ENCODE measurements around the gene LITAF. TPM values are rescaled to one million over a fixed set of nuclear protein-coding genes. Genes with fewer than 3 reads are reported as not detected.

LITAF gene
- total RNA-seq, 1 donor from 2014 or later, result 55.8 TPM

DNA sequence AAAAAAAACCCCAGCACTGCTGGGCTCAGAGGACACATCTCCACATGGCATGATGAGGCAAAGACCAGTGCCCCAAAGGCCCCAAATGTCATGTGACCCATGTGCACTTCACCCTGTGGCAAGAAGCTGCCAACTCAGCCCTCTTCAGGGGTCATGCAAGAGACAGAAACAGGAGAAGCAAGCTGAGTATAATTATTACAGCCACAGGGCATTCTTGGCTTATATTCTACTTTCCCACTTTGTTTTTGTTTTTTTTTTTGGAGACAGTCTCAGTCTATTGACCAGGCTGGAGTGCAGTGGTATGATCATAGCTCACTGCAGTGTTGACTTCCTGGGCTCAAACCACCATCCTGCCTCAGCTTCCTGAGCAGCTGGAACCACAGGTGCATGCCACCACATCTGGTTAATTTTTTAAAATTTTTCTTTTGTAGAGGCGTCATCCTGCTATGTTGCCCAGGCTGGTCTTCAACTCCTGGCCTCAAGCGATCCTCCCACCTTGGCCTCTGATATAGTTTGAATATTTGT, 32.7 kb upstream of the LITAF start:
- Histone ChIP-seq H3K4me3 (ENCODE audit: low read depth, low read length) (no peak overlapping the region), H3K27me3 (ENCODE audit: control insufficient read depth, insufficient read depth, low read length) (no peaks in the 10 kb centered on the region), H3K36me3 (ENCODE audit: control insufficient read depth, insufficient read depth, low read length) (no peaks in the 10 kb centered on the region)
- TF ChIP-seq, protein P1, sequence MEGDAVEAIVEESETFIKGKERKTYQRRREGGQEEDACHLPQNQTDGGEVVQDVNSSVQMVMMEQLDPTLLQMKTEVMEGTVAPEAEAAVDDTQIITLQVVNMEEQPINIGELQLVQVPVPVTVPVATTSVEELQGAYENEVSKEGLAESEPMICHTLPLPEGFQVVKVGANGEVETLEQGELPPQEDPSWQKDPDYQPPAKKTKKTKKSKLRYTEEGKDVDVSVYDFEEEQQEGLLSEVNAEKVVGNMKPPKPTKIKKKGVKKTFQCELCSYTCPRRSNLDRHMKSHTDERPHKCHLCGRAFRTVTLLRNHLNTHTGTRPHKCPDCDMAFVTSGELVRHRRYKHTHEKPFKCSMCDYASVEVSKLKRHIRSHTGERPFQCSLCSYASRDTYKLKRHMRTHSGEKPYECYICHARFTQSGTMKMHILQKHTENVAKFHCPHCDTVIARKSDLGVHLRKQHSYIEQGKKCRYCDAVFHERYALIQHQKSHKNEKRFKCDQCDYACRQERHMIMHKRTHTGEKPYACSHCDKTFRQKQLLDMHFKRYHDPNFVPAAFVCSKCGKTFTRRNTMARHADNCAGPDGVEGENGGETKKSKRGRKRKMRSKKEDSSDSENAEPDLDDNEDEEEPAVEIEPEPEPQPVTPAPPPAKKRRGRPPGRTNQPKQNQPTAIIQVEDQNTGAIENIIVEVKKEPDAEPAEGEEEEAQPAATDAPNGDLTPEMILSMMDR (IDR thresholded peaks at IDR 0.05; ENCODE audit: insufficient read depth, low read length, poor library complexity, severe bottlenecking), result no peak
- no peak for DNase-seq (ENCODE audit: low read depth)

DNA sequence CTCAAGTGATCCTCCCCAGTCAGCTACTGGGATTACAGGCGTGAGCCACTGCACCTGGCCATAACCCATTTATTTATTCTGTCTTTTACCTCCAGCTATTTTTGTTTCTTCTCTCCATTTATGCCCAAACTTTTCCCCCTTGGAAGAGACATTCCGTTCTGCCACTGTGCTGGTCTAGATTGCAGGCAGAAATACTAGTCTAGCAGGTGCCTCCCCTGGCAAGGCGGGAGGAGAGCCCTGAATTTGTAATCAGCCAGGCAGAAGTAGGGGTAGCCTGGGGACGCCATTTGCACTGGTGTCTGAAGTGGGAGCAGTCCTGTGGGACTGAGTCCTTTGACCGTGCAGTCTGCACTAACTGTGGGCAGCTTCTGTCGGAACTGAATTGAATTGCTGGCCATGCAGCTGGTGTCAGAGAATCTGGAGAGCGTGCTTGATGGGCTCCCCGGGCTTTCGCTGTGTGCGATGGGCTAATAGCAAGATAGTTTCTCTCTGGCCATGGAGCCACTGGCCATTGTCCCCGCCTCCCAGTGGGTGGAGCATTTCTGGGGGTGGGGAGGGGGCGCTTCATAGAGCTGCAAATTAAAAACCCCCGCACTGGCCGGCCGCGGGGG, 31.5 kb upstream of the LITAF start:
- TF ChIP-seq, protein P1 (IDR thresholded peaks at IDR 0.05; ENCODE audit: insufficient read depth, low read length, poor library complexity, severe bottlenecking), result no peak
- no peaks in the 10 kb centered on the region for H3K36me3 ChIP-seq (ENCODE audit: control insufficient read depth, insufficient read depth, low read length)
- DNase-seq (ENCODE audit: low read depth), result no peak

DNA sequence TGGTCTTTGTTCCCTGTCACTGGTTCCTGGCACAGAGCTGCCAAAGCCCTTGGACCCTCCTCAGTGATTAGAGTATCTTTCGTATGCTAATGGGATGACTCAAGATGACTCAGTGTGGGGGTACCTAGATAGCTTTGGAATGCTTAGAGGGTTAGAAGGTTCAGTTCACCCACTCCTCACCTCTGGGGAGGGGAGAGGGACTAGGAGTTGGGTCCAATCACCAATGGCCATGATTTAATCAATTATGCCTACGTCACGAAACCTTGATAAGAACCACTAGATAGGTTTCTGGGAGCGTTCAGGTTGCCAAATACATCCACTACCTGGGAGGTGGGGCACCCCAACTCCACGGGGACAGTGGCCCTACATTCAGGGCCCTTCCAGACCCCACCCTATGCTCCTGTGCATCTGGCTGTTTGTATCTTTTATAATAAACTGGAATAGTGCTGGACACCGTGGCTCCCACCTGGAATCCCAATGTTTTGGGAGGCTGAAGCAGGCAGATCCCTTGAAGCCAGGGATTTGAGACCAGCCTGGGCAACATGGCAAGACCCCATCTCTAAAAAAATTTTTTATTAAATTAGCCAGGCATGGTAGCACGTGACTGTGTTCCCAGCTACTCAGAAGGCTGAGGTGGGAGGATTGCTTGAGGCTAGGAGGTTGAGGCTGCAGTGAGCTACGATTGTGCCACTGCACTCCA, 29.2 kb upstream of the LITAF start:
- H3K36me3 ChIP-seq (ENCODE audit: control insufficient read depth, insufficient read depth, low read length), result no peaks in the 10 kb centered on the region
- H3K27me3 ChIP-seq (ENCODE audit: control insufficient read depth, insufficient read depth, low read length), result no peaks in the 10 kb centered on the region
- no peak overlapping the region for H3K4me3 ChIP-seq (ENCODE audit: low read depth, low read length)
- TF ChIP-seq, protein P1 (IDR thresholded peaks at IDR 0.05; ENCODE audit: insufficient read depth, low read length, poor library complexity, severe bottlenecking), result no peak
- no peak for DNase-seq (ENCODE audit: low read depth)

More for the DNA sequence above, 31.5 kb upstream of the LITAF start:
- Histone ChIP-seq H3K27me3 (ENCODE audit: control insufficient read depth, insufficient read depth, low read length) (no peaks in the 10 kb centered on the region), H3K4me3 (ENCODE audit: low read depth, low read length) (no peak overlapping the region)

DNA sequence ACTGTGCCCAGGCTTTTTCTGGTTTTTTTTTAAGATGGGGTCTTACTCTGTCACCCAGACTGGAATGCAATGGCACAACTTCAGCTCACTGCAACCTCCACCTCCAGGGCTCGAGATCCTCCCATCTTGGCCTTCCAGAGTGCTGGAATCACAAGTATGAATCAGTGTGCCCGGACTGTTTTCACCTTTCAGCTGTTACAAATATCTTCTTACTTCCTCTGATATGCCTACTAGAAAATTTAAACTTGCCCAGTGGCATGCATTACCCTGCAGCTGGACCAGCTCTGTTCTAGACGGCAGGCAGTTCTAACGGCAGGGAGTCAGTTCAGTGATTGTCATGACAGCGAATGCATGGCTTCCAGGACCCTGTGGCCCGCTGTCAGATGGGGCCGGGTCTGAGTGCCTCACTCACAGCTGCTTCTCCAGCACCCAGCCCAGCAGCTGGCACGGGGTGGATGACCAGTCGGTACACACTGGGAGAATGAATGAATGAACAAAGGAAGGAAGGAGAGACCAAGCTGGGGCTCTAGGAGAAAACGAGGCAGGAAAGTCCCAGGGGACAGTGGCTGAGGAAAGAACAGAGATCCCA, 28.0 kb upstream of the LITAF start:
- Histone ChIP-seq H3K27me3 (ENCODE audit: control insufficient read depth, insufficient read depth, low read length) (no peaks in the 10 kb centered on the region), H3K4me3 (ENCODE audit: low read depth, low read length) (no peak overlapping the region), H3K36me3 (ENCODE audit: control insufficient read depth, insufficient read depth, low read length) (no peaks in the 10 kb centered on the region)
- no peak for DNase-seq (ENCODE audit: low read depth)
- TF ChIP-seq, protein P1 (IDR thresholded peaks at IDR 0.05; ENCODE audit: insufficient read depth, low read length, poor library complexity, severe bottlenecking), result no peak

DNA sequence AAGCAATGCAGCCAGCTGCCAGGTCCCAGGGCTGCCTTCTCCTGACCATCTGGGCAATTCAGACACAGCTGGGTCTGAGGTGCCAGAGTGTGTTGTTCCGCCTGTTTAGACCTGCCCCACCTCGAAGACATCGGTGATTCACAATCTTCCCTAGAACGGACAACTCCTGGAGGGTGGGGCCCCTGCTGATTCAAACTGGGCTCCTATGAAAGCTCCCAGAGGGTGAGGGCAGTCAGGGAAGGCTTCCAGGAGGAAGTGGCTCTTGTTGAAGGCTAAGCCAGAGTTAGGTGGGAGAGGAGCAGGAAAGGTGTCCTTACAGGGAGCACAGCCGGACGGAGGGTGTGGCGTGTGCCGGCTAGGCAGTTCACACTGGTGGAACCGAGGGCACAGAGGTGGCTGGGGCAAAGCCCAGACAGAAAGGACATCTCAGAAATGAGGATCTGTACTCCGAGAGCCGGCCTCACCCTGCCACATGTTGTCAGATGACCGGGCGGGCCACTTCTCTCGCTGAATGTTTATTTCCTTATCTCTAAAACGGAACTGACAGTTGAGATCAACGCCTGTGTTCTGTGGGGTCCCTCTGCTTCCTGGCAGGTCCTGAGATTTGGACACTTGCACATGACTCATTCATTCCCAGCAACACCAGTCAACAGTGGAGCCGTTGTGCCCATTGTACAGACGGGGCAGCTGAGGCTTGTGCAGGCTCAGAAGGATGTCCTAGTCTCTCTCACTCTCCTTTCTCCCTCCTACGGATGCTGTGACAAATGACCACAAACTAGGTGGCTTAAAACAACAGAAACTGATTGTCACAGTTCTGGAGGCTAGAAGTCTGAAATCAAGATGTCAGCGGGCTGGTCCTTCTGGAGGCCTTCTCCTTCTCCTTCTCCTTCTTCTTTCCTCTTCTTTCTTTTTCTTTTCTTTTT, 26.9 kb upstream of the LITAF start:
- Histone ChIP-seq H3K36me3 (ENCODE audit: control insufficient read depth, insufficient read depth, low read length) (no peaks in the 10 kb centered on the region), H3K27me3 (ENCODE audit: control insufficient read depth, insufficient read depth, low read length) (no peaks in the 10 kb centered on the region), H3K4me3 (ENCODE audit: low read depth, low read length) (no peak overlapping the region)
- TF ChIP-seq, protein P1 (IDR thresholded peaks at IDR 0.05; ENCODE audit: insufficient read depth, low read length, poor library complexity, severe bottlenecking), result no peak
- no peak for DNase-seq (ENCODE audit: low read depth)

Measured in kidney epithelial cell (primary cell).